NOMO-1 (cell line): ENCODE data around the gene RAB31.

ENCODE experiments used
- DNase-seq, 2 experiments: peaks; one replicate each; lab custom pipeline; 2025; ENCODE audit not compliant: unreplicated experiment in 2 of 2; lab: John Stamatoyannopoulos, UW

Gene RAB31

DNA sequence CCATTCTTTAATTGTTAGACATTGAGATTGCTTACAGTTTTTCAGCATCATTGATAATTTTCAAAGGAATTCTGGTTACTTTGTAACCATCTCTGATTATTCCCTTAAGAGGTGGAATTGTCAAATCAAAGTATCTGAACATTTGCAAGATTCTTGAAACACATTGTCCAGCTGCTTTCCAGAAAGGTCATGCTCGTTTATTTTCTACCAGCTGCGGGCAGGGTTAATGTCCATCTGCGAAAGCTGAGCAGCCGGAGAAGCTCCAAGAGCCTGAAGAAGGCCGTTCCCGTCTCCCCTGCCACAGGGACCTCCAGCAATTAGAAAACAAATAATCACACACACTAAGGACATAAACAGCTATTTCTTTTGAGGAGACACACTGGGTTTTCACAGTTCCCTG, 101.6 kb downstream of the RAB31 start:
- no peak for DNase-seq

GRCh38 chr18:9810299-9810698, 102.2 kb downstream of the RAB31 start:
- no peak for DNase-seq

DNA sequence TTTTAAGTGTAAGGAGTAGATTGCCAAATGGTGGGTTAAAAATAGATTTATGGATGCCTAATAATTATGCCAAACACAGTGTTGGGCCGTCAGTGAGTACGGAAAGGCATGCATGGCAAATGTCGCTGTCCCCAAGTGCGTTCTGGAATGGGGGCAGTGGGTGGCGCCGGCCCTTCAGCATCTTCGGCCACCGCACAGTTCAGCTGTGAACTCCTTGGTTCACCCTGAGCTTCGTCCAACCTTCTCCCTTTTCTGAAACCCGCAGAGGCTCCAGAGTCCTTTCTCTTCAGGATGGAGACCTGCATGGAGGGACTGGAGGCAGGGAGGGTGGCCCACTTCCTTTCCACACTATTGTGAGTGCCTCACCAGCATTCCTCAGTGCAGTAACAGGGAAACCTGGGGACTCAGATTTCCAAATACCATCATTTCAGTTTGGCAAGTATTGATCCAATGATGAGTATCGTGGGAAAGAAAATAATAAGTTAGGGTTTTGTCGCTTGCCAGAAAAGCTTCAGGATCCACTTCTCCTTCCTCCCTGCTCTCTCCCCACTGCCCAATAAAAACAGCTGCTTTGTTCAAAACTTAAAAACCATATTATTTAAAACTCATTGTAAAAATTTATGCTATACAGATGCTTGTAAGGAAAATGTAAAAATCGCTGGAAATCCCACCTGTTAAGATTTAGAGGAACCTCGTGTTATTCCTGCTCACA, 103.0 kb downstream of the RAB31 start:
- DNase-seq, result no peak

DNA sequence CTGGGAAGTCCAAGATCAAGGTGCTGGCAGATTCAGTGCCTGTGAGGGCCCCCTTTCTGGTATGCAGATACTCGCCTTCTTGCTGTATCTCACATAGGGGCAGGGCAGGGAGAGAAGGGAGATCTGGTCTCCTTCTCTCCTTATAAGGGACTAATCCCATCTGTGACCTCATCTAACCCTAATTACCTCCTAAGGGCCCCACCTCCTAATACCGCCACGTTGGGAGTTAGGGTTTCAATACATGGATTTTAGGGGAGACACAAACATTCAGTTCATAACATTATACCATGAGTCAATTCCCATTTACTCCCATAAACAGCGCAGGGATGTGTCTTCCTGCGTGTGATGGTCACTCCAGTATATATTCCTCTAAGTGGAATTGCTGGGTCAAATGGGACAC, 103.9 kb downstream of the RAB31 start:
- DNase-seq, result no peak

DNA sequence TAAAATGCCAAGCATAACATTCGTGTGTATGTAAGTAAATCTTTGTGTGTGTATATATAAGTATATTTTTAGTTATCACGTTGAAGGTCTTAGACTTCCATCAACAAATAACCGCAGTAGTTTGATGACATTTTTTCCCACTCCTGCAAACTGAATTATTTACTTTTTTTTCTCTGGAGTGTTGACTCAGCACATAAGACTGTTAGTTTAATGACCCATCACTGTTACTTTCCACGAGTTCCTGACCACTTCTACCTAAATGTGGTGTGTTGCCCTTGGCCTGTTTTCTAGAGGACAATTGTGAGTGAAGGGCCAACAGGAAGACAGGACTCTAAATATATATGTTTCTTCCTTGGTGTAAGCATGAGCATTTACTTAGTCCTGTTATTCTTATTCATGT, 106.3 kb downstream of the RAB31 start:
- no peak for DNase-seq

DNA sequence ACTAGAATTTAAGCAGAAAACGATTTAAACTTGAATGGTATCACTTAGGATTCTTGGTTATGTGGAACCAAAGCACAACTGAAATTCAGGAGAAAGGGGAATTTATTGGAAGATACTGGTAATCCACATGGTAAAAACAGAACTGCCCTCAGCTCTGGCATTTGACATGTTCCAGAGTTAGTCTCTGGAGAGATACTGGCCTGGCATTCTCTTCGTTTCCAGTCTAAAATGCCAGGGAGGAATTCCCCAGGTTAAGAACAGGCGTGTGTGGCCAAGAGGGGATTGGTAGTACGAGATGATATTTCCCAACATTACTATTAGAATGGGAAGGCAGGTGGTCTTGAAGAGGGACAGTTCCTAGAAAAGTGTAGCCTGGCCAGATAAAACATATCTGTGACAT, 109.2 kb downstream of the RAB31 start:
- no peak for DNase-seq

DNA sequence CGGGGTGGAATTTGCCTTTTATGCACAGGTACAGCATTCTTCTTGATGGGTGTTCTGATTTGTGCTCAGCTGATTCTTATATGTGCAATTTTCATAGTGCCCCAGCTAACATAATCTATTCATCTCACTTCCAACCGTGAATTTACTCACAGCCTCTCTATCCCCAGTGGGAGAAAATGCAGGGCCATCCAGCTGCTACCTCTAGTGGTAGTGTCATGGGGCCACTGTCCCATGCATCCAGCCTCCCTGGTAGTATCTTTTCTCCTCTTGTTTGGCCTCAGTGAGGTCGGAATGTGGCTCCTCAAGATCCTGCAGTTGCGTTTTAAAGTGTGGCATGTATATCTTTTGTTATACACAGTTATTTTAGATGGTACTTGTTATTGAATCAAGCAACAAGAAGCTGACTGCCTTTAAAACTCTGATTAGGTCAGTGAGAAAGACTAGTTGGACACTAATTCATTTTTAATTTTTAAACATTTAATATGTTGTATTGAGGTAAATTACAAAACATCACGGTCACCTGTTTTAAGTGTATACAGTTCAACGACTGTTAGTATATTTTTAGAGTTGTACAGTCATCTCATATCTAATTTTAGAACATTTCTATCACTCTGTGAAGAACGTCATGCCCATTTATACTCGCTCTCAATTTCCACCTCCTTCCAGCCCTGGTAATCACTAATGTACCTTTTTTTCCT, 109.8 kb downstream of the RAB31 start:
- DNase-seq, result no peak

- no peak for DNase-seq
Measured at GRCh38 chr18:9818423-9818734, 110.3 kb downstream of the RAB31 start.

DNA sequence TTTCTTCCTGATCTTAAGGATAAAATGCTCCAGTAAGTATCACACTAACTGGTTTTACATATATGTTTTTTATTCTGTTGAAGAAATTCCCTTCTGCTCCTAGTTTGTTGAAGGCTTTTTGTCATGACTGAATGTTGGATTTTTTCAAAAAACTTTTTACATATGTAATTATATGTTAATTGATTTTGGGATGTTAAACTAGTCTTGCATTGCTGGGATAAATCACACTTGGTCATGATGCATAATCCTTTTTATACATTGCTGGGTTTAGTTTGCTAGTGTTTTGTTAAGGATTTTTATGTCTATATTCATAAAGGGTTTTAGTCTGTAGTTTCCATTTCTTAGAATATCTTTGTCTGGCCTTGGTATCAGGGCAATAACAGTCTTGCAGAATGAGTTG, 112.0 kb downstream of the RAB31 start:
- no peak for DNase-seq

DNA sequence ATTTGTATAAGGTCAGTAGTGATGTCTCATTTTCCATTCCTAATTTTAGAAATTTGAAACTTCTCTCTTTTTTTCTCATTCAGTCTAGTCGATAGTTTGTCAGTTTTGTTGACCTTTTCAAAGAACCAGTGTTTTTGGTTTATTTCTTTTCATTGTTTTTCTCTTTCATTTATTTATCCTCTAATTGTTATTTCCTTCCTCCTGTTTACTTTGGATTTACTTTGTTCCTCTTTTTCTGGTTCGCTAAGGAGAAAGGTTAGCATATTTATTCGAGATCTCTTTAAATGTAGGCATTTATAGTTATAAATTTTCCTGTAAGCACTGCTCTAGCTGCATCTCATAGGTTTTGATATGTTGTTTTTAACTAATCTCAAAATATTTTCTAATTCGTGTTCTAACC, 112.6 kb downstream of the RAB31 start:
- DNase-seq, result no peak

DNA sequence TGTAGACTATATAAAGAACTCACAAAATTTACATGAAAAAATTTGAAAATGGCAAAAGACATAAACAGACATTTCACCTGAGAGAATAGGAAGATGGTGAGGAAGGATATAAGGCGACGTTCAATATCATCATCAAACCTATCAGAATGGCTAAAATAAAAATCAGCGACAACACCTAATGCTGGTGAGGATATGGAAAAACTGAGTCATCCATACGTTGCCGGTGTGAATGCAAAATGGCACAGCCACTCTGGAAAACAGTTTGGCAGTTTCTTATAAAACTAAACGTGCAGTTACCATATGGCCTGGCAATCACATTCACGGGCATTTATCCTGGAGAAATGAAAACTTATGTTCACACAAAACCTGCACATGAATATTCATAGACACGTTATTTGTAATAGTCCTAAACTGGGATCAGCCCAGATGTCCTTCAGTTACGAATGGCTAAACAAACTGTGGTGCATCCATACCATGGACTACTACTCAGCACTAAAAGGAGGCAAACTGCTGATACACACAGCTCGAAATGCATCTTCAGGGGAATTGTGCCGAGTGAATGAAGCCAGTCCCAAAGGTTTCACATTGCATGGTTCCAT, 114.6 kb downstream of the RAB31 start:
- DNase-seq, result no peak

DNA sequence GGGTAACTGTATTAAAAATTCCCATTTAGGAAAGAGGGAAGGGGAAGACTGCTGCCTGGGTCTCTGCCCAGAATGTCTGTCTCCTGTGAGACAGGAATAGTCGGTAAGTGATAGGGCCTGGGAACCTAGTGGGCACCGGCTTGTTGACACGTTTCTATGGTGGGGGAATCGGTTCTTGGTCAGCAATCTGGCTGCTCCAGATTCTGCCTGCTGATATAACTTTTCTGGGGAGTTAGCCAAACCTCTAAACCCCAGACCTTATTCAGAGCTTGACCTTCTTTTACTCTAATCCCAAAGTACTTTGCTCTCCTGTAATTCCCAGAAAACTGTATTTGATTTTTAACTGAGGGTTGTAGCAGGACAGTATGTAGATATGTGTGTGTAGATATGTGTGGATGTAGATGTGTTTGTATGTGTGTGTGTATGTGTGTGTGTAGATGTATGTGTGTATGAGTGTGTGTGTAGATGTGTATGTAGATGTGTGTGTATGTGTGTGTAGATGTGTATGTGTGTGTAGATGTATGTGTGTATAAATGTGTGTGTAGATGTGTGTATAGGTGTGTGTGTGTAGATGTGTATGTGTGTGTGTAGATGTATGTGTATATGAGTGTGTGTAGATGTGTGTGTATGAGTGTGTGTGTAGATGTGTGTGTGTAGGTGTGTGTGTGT, 115.8 kb downstream of the RAB31 start:
- DNase-seq, result no peak

DNA sequence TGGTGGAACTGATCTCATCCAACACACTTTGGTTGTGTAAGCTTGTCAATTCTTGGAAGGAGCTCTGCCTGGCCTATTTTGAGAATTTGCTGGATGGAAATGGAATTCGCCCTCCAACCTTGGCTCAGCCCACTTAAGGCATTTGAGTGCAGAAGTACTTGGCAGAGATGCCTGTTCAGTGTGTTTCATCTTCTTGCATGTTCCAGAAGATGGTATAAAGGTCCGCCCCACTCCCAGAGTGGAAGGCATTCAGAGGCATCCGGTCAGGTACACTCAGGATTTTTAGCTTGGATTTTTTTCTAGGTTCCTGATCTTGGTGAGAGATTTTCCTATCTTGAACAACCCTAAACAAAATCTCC, 116.4 kb downstream of the RAB31 start:
- no peak for DNase-seq

- no peak for DNase-seq
Measured at GRCh38 chr18:9824952-9825371, 116.9 kb downstream of the RAB31 start.

DNA sequence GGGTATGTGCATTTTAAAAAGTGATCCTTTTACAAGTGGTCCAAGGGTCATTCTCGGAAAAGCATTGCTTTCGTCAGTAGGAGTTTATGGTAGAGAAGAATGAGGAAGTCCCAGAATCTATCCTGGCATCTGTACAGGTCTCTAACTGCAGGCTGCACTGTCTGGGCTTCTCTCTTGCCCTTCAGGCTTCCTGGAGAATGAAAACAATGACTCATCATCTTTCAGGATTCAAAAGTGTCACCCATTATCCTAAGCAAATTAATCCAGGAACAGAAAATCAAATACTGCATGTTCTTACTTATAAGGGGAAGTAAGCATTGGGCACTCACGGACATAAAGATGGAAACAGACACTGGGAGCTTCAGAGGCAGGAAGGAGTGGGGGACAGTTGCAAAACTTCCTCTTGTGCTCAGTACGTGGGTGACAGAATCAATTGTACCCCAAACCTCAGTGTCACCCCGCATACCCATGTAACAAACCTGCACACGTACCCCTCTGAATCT, 117.5 kb downstream of the RAB31 start:
- peak; percentile 71 to 93 for DNase-seq

- DNase-seq, result no peak
Measured at GRCh38 chr18:9826685-9827084, 118.6 kb downstream of the RAB31 start.

GRCh38 chr18:9827211-9827792, 119.2 kb downstream of the RAB31 start:
- no peak for DNase-seq

- DNase-seq, result peak; percentile 89 to 97
Measured at GRCh38 chr18:9827793-9828505, 119.8 kb downstream of the RAB31 start.

GRCh38 chr18:9828506-9829396, 120.7 kb downstream of the RAB31 start:
- peak; percentile 25 to 53 for DNase-seq

- DNase-seq, result no peak
Measured at GRCh38 chr18:9829397-9829712, 121.3 kb downstream of the RAB31 start.
